LNCaP clone FGC (cell line): ENCODE data around the gene GALNTL6.
A peak's percentile ranks its signal among the peaks of the same experiment; 100 is the strongest.

Experiments
- DNase-seq: peaks from one replicate; pipeline ENCODE4 v3.0.0-alpha.2; 2011; ENCODE audit warnings: low read depth
- H3K4me3 ChIP-seq: 2 replicates; pipeline ENCODE4 v1.5.1; 2011; ENCODE audit warnings: mild to moderate bottlenecking, low read depth, low read length, control low read depth
- CTCF ChIP-seq: IDR thresholded peaks from 2 replicates; pipeline ENCODE4 v1.5.1; 2012; ENCODE audit warnings: mild to moderate bottlenecking; ENCODE audit not compliant: control insufficient read depth, insufficient read depth; ENCODE audit errors: extremely low read depth

The GALNTL6 gene

GRCh38 chr4:171794528-171794927, 18.7 kb upstream of the GALNTL6 start:
- DNase-seq = no peak
- TF ChIP-seq CTCF = no peak
- H3K4me3 ChIP-seq = no peak overlapping the region

- H3K4me3 ChIP-seq = no peak overlapping the region
- no peak for DNase-seq
- TF ChIP-seq CTCF = no peak
Measured at GRCh38 chr4:171809854-171810253, 3.4 kb upstream of the GALNTL6 start.

- no peak for TF ChIP-seq CTCF
- no peak for DNase-seq
- H3K4me3 ChIP-seq = peak overlapping the region; percentile 39
Measured at GRCh38 chr4:171812333-171812664, 905 bp upstream of the GALNTL6 start.

GRCh38 chr4:171813526-171814250, 484 bp downstream of the GALNTL6 start:
- TF ChIP-seq CTCF = no peak
- no peak for DNase-seq
- H3K4me3 ChIP-seq = no peak overlapping the region

- no peak for TF ChIP-seq CTCF
- no peak for DNase-seq
- H3K4me3 ChIP-seq = no peak overlapping the region
Measured at GRCh38 chr4:171814545-171814944, 1.3 kb downstream of the GALNTL6 start.

GRCh38 chr4:171817026-171817425, 3.8 kb downstream of the GALNTL6 start:
- no peak overlapping the region for H3K4me3 ChIP-seq
- TF ChIP-seq CTCF = no peak
- no peak for DNase-seq

- TF ChIP-seq CTCF = no peak
- H3K4me3 ChIP-seq = no peak overlapping the region
Measured at GRCh38 chr4:171834640-171835039, 21.4 kb downstream of the GALNTL6 start.

More at GRCh38 chr4:171834640-171835039, 21.4 kb downstream of the GALNTL6 start:
- no peak for DNase-seq
